Fibroblast of mammary gland (primary cell): ENCODE measurements around the gene IGSF21.

Experiments used
- DNase-seq: peaks from one replicate; pipeline ENCODE4 v3.0.0-alpha.2; 2010; ENCODE audit warnings: low read depth
- H3K4me3 ChIP-seq: 2 replicates; pipeline ENCODE4 v1.5.1; 2011; ENCODE audit warnings: low read depth, mild to moderate bottlenecking, low read length, moderate library complexity; ENCODE audit not compliant: control insufficient read depth
- TF ChIP-seq, protein P1 (sequence below): conservative IDR thresholded peaks from 2 replicates; pipeline ENCODE4 v1.5.1; 2011; ENCODE audit warnings: low read depth, low read length, inconsistent platforms; ENCODE audit not compliant: control insufficient read depth, insufficient read depth

IGSF21 gene

DNA sequence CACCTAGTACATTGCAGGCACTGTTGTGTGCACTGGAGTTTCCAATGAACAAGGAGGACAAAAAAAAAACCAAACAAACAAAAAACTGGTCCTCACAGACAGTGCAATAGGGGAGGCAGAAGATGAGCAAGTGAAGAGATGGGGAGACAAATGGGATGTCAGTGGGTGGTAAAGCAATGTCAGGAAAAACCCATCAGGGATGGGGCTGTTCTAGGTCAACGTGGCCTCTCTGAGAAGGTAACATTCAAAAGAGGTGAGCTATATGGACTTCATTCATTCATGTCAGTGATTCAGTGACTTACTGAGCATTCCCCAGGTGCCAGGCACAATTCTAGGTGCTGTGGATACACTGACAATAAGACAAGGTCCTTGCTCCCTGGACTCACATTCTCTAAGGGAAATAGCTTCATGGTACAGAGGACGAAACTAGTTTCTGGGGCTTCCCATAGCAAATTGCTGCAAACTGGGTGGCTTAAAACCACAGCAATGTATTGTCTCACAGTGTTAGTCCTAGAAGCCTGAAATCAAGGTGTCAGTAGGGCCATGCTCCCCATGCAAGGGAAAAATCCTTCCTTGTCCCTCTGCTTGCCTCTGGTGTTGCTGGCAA lies 232.7 kb downstream of the IGSF21 start:
- TF ChIP-seq, protein P1, sequence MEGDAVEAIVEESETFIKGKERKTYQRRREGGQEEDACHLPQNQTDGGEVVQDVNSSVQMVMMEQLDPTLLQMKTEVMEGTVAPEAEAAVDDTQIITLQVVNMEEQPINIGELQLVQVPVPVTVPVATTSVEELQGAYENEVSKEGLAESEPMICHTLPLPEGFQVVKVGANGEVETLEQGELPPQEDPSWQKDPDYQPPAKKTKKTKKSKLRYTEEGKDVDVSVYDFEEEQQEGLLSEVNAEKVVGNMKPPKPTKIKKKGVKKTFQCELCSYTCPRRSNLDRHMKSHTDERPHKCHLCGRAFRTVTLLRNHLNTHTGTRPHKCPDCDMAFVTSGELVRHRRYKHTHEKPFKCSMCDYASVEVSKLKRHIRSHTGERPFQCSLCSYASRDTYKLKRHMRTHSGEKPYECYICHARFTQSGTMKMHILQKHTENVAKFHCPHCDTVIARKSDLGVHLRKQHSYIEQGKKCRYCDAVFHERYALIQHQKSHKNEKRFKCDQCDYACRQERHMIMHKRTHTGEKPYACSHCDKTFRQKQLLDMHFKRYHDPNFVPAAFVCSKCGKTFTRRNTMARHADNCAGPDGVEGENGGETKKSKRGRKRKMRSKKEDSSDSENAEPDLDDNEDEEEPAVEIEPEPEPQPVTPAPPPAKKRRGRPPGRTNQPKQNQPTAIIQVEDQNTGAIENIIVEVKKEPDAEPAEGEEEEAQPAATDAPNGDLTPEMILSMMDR: no peak
- H3K4me3 ChIP-seq: no peak overlapping the region
- DNase-seq: no peak

DNA sequence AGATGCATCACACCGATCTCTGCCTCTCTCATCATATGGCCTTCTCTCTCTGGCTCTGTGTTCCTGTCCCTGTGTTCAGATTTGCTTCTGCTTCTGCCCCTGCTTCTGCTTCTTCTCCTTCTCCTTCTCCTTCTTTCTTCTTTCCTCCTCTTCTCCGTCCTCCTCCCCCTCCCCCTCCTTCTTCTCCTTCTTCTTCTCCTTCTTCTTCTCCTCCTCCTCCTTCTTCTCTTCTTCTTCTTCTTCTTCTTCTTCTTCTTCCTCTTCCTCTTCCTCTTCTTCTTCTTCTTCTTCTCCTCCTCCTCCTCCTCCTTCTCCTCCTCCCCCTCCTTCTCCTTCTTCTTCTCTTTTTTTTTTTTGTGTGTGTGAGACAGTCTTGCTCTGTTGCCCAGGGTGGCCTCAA lies 233.2 kb downstream of the IGSF21 start:
- no peak overlapping the region for H3K4me3 ChIP-seq
- TF ChIP-seq, protein P1: no peak
- DNase-seq: no peak

DNA sequence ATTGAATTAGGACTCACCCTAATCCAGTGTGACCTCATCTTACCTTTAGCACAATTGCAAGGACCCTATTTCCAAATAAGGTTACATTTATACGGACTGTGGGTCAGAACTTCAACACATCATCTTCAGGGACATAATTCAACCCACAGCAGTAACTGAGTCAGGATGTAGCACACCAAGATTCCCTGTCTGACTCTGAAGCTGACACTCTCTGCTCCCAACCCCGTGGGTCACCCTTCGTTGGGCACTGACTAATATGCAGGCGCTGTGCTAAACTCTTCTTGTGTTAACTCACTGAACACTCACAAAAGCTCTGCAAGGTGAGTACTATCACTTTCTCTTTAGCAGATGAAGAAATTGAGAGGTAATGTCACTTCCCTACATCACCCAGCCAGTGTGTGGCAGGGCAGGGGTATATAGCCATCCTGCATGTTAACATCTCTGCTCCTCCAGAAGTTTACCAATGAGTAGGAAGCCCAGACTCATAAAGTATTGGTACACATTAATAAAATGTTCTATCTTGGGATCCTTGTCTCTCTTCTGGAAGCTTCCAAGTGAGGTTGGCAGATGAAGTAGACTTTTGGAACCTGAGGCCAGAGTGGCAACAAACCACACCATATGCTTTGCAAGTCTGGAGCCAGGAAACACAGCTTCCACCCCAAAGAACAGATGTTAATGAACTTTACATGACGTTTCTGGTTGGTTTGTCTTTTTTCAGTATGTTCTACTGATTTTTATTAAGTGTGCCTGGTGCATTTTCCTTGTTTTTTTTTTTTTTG lies 233.9 kb downstream of the IGSF21 start:
- no peak for DNase-seq
- TF ChIP-seq, protein P1: no peak

DNA sequence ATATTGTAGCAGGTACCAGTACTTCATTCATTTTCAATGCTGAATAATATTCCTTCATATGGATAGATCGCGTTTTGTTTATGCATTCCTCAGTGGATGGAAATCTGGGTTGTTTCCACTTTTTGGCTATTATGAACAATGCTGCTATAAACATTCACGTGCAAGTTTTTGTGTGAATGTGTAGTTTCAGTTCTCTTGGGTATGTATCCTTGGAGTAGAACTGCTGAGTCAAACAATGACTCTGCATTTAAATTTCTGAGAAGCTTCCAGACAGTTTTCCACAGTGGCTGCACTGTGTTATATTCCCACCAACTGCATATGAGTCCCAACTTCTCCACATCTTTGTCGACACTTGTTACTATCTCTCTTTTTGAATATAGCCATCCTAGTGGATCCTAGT lies 235.1 kb downstream of the IGSF21 start:
- TF ChIP-seq, protein P1: no peak
- no peak overlapping the region for H3K4me3 ChIP-seq
- DNase-seq: no peak

More for the DNA sequence above, 233.9 kb downstream of the IGSF21 start:
- H3K4me3 ChIP-seq: no peak overlapping the region

DNA sequence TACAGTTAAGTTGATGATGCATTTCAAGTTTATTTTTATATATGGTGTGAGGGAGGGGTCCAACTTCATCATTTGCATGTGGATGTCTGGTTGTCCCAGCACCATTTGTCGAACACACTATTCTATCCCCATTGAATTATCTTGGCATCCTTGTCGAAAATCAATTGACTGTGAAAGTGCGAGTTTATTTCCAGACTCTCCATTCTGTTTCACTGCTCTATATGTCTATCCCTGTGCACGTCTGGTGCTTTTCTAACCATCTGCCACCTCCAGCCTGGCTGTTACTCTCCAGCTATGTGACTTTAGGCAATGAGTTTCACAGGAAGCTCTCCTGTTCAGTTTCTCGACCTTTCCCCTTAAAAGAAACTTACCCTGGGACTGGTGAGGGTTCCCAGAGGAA lies 236.0 kb downstream of the IGSF21 start:
- TF ChIP-seq, protein P1: no peak
- no peak overlapping the region for H3K4me3 ChIP-seq
- DNase-seq: no peak

DNA sequence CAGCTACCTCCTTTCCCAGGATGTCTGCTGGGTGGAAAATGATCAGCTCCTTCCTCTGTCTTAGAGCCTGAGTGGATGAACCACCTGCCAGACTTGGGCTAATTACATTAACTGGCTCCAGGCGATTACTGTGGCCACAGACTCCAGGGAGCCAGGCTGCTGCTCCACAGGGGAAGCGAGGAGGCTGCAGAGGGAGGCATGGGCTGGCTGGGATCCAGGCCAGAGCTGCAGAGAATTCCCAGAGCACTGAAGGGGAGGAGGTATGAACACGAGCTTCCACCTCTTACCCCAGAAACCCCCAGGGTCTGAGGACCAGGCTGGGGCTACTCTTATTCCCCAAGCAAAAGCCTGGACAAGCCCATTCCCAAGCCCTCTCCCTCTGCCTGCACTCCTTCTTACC lies 237.2 kb downstream of the IGSF21 start:
- TF ChIP-seq, protein P1: no peak
- no peak overlapping the region for H3K4me3 ChIP-seq
- no peak for DNase-seq
